A673 (cell line): Measurements from ENCODE around the gene FAM50A.

Experiments
- CTCF ChIP-seq: fragments of 300-800, 200-600 bp; sonication (generic); conservative IDR thresholded peaks from 2 replicates; pipeline ENCODE4 v1.5.1; 2017; ENCODE audit warnings: low read depth, mild to moderate bottlenecking, antibody characterized with exemption, low read length, moderate library complexity, mixed read lengths
- EZH2 ChIP-seq: fragments of 200-600 bp; sonication (generic); IDR thresholded peaks from 2 replicates; pipeline ENCODE4 v1.6.1; 2017; ENCODE audit warnings: borderline replicate concordance, low read depth, mild to moderate bottlenecking, mixed read lengths, antibody characterized with exemption, low read length; ENCODE audit not compliant: poor library complexity, severe bottlenecking

GRCh38 chrX:154399527-154400368 is 44.2 kb upstream of the FAM50A start:
- TF ChIP-seq CTCF (no peak), EZH2 (no peak)
